Activated naive CD8-positive, alpha-beta T cell treated with anti-CD3 and anti-CD28 coated beads, Interleukin-2, amount 50 U/mL, for 16 hours (primary cell): ENCODE measurements around the gene COL18A1.
A peak's percentile ranks its signal among the peaks of the same experiment; 100 is the strongest.

Experiments used
- DNase-seq: peaks from one replicate; pipeline ENCODE4 v3.0.0-alpha.2; 2020; ENCODE audit warnings: low read depth, low spot score

The COL18A1 gene

GRCh38 chr21:45533361-45533845 lies 128.4 kb downstream of the COL18A1 start:
- DNase-seq = no peak

GRCh38 chr21:45533846-45534635 lies 129.1 kb downstream of the COL18A1 start:
- DNase-seq = no peak

GRCh38 chr21:45534636-45535331 lies 129.8 kb downstream of the COL18A1 start:
- no peak for DNase-seq

- no peak for DNase-seq
Measured at GRCh38 chr21:45535341-45536081, 130.5 kb downstream of the COL18A1 start.

GRCh38 chr21:45536301-45537081 lies 131.5 kb downstream of the COL18A1 start:
- no peak for DNase-seq

- no peak for DNase-seq
Measured at GRCh38 chr21:45537111-45537745, 132.3 kb downstream of the COL18A1 start.

GRCh38 chr21:45537746-45538291 lies 132.9 kb downstream of the COL18A1 start:
- no peak for DNase-seq

GRCh38 chr21:45538381-45539045 lies 133.5 kb downstream of the COL18A1 start:
- no peak for DNase-seq

GRCh38 chr21:45539046-45539795 lies 134.3 kb downstream of the COL18A1 start:
- no peak for DNase-seq

- DNase-seq = no peak
Measured at GRCh38 chr21:45539796-45540600, 135.0 kb downstream of the COL18A1 start.

GRCh38 chr21:45540601-45540970 lies 135.6 kb downstream of the COL18A1 start:
- DNase-seq = no peak

- peak; percentile 71 for DNase-seq
Measured at GRCh38 chr21:45541221-45542039, 136.5 kb downstream of the COL18A1 start.

- peak; percentile 44 for DNase-seq
Measured at GRCh38 chr21:45542242-45542666, 137.3 kb downstream of the COL18A1 start, which contains the start of gene SLC19A1. Gene SLC19A1 (minus strand): TSS chr21:45542440. CDS start chr21:45537959, 4,481 bp downstream.

GRCh38 chr21:45542667-45543370 lies 137.9 kb downstream of the COL18A1 start:
- DNase-seq = no peak

- DNase-seq = no peak
Measured at GRCh38 chr21:45543371-45543709, 138.4 kb downstream of the COL18A1 start.

- DNase-seq = no peak
Measured at GRCh38 chr21:45543710-45544448, 138.9 kb downstream of the COL18A1 start.
